Tongue (tissue), 2 donors: Measurements from ENCODE around the gene STAMBPL1. TPM values are rescaled to one million over a fixed set of nuclear protein-coding genes. Genes with fewer than 3 reads are reported as not detected.
A peak's percentile ranks its signal among the peaks of the same experiment; 100 is the strongest.

Experiments
- DNase-seq: peaks from one replicate; pipeline ENCODE4 v3.0.0-alpha.2; 2015
- total RNA-seq: library from RNA; depleted of rRNA; stranded (reverse); fragments of >200 nt; gene quantifications from one replicate; pipeline ENCODE4 v1.2.3, GENCODE V29; 2014

The STAMBPL1 gene
- total RNA-seq, 1 donor from 2014 or later = 17.2 TPM

DNA sequence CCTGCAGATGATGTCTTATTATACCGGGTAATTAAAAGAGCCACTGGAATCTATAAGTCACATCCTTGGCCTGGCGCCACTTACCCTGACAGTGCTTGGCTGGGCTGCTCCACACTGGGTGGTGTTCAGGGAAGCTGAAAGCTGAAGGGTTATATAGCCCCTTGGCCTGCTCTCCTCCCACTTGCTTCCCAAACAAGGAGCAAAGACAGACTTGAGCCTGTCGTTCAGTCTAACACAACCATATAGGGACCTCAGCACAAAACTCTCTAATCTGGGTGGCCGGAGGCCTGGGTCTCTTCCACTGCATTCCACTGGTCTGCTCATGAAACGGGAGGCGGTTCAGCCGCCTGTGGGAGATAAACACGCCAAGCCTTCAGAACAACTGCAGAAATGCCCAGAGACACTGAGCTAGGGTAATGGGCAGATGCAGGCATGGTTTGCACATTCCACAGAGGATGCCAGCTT is 72.6 kb downstream of the STAMBPL1 start, which contains the start of gene ACTA2:
TSS of gene ACTA2 (minus strand) at position 127 of the 465 bp plus-strand sequence. CDS start 3,843 bp downstream, outside the sequence.
- DNase-seq = peak; percentile 83

DNA sequence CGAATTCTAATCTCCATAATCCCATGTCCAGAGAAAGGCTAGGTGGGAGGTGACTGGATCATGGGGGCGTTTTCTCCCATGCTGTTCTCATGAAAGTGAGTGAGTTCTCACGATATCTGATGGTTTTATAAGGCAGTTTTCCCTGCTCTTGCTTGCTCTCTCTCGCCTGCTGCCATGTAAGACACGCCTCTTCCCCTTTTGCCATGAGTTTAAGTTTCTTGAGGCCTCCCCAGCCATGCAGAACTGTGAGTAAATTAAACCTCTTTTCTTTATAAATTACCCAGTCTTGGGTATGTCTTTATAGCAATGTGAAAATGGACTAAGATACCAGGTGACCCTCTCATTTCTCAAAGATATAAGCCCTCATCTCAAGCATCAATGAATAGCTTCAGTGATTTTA is 73.6 kb downstream of the STAMBPL1 start:
- no peak for DNase-seq

DNA sequence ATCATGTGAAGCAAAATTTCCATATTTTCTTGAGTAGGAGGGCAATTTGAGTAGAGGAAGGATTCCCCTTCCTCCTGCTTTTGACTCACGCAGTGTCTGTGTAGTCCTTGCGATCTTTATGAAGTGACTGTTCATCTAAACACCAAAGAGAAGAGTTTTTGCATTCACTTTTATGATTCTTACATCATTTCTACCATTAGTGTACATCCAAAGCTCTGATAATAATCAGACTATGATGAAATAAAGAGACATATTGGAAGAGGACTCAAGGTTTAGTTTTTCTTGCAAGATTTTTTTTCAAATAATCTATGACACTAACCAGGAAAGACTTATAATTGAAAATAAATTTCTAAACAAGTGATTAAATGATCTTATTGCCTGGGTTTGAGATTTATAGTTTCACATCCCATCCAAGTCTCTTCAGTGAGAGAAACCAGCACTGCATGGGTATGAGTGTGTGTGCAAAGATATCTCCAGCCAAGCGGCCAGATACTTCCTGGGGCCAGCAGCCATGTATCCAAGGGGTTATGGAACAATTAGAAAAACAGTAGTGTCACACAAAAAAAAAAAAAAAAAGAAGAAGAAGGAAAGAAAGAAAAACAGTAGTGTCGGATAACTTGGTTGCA is 74.5 kb downstream of the STAMBPL1 start:
- DNase-seq = no peak

DNA sequence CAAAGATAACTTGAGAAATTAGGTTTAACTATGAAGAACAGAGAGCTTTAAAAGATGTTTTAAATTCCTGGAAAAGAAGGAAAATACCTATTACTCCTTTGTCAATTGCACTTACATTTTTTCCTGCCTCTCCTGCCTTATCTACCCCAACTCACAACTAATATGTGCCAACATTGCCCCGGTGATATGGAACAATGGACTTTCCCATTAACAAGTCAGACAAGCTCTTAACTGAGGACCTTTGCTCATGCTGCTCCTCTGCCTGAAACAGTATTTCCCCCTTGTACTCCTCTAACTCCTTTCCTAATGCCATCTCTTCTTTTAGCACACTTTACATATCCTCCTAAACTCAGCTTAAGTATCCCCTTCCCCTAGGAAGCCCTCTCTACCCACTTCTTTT is 77.3 kb downstream of the STAMBPL1 start:
- no peak for DNase-seq

DNA sequence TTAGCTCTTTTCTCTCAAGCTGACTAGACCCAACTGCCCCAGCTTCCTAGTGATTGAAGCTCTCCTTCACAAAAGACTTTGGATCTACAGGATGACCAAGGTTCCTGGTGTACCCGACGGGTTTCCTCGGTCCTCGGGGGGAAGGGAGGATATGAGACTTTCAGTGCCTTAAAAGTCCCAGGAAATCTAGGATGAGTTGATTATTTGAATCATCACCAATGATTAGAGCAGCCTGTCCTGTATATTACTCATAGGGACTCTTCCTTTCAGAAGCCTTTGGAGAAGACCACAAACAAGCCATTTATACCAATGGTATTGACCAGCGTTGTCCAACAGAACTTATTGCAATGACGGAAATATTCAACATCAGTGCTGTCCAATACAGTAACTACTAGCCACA is 78.7 kb downstream of the STAMBPL1 start:
- no peak for DNase-seq

DNA sequence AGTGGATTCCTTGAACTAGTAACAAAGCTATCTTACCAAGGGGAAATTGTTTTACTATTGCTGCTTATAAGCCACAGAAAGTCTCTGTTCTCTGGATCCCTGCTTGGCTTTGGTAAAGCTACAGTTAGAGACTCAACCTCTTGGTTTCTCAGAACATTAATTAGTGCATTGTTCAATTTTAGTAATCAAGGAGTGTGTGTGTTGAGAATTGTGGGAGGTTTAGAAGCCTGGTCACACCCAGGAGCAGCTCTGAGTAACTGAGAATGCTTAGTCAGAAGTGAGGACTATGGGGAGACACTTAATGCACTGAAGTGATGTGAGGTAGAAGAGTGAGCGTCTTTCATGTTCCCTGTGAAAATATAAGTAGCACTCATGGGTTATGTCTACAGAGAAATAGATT is 80.8 kb downstream of the STAMBPL1 start:
- DNase-seq = no peak

DNA sequence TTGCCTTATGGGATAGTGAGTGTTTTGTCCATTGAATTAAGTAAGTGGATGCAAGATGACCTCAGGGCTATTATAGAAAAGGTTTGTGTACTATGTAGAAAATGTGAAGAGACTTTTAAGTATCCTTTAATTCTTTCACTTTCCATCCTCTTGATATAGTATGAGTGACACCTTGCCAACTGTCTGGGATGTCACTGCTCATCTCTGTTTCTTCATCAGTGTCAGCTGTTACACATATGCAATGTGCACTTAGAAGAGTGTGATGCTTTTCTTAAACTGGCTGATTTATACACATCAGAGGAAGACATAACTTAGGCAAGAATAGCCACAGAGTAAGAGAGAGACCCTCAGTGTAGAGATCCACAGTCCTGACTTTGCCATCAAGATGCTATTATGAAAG is 81.2 kb downstream of the STAMBPL1 start:
- DNase-seq = no peak

DNA sequence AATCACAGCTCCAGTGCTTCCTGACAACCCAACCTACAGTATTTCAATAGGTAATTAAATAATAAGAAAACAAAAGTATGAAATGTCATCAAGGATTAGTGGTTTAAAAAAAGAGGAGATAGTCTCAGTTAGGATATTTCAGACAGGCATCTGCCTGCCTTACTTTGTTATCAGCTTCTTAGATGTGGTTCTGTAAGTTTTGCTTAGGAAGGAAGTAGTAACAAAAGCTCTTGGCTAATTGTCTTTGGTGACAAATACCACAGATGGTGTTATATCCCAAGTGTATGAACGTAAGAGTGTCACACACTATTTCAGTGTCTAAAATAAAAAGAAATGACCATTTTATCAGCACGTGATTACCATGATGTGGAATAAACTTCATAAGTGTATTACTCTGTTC is 82.3 kb downstream of the STAMBPL1 start:
- no peak for DNase-seq

DNA sequence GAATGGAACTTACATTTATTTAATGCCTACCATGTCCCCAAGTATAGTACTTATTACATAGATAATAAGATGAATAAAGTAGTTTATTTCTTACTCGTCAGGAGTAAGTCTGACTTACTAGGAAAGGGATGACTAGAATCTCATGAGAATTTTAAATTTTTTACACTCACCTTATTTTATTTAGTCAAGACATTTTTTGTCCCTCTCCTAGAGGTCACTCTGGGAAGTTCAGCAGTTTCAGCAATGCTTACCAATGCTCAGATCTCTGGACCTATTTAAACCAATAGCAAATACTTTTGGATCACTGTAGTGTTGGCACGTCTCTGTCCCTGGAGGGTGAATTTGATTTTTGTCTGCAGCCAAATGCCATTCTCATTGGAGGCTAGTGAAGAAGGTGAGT is 83.3 kb downstream of the STAMBPL1 start:
- DNase-seq = no peak

DNA sequence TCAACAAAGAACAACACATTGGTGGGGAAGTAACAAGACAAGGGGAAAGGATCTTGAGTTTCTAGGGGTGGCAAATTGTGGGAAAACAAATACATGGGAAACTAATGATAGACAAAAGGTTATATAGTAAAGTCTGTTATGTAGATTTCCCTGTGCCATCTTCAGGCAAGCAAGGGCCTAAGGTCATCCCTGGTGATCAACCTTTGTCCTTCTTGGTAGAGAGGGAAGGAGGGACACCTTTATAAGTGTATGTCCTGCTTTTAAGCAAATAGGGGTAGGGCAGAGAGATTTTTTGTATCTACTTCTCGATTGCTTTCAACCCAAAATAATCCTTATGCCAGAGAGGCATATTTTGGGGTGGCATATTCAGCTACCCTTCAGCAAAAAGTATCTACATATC is 84.3 kb downstream of the STAMBPL1 start:
- no peak for DNase-seq

DNA sequence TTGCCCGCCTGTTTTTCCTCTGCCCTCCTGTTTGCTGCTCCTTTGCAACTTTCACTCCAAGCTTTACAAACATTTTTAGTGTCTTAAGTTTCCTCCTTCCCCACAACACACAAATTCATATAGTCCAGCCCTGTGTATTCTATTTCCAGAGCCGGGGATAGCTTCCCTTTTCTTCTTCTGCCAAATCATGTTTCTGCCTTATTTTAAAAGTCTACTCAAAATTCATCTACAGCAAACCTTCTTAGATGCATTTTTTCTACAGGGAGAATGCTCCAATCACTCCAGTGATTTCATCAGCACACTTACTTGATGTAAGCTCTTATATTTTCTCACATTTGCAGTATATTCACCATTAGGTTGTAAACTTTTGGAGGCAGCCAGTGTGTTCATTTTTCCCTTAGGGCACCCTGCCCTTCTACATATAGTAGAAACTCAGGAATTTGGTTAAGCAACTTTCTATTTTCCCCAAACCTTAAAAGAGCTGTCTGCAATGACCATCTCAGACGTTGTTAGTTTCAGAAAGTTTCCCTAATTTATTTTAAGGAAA is 84.9 kb downstream of the STAMBPL1 start:
- peak; percentile 63 for DNase-seq

DNA sequence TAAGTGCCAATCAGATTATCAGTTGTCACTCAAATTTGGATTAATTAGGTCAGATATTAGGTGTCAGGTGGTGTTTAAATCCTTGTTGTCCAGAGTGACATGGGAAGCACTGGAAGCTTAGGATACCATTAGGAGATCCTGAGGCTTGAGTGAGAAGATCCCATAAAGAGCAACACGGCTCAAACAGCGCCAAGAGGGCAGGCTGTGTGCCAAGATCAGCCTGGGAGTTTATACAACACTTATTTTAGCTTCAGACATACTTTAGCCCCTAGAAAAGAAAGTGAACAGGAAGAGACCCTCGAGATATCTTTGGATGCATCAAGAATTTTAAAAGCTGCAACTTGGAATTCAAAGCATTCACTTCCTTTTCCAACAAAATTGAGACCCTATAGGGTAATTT is 86.8 kb downstream of the STAMBPL1 start:
- DNase-seq = peak; percentile 47

DNA sequence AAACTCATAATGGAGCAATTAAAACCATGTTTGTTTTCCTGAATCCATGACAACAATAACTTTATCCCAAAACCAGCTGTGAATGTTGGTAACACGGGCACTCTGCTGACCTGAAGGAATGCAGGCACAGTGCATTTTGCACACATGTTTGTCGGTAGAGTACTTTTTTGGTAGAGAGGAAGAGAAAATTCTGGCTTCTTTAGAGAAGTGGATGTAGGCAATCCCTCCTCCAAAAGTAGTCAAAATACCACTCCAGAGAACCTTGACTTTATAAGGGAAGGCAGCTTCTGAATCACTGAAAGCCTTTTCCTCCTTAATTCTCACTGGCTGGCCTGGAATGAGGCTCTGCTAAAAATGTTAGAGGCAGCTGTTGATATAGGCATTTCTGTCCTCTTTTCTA is 88.3 kb downstream of the STAMBPL1 start:
- DNase-seq = peak; percentile 50

DNA sequence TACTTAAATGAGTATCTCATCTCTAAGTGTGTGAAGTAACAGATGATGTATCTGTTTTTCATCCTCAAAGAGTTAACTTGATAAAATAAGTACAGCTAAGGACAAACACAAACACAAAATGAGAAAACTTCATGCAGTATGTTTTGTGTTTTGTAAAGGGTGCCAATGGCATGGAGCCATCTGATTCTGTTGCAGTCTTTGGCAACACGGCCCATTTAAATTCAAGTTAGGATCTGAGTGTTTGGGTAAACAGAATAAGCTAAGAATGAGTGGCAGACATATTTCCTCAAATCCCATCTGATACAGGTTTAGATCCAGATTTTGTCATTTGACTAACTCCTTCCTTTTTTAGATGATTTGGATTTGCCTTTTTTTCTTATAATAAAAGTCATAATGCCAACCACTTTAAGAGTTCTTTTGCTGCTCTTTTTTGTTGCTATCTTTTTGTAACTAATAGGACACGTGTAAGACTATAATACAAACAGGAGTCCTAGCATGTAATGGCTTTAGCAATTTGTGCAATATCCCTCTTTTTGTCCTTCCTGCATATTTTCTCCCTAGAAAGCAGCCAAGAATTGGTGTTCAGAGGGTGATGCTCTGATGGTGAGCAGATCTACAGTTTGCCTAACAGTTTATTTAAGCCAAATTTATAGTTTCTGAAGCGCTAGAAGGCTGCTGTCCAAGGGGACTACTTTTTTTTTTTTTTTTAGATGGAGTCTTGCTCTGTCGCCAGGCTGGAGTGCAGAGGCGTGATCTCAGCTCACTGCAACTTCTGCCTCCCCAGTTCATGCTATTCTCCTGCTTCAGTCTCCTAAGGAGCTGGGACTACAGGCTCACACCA is 91.4 kb downstream of the STAMBPL1 start:
- DNase-seq = no peak

Other genes starting within 250 kb of the STAMBPL1 start
- not detected for gene LIPF, start 215.8 kb upstream of the STAMBPL1 start, total RNA-seq
- 1.1 TPM for gene LIPK, start 174.0 kb upstream of the STAMBPL1 start, total RNA-seq
- gene LIPN, start 120.2 kb upstream of the STAMBPL1 start, total RNA-seq = not detected
- gene LIPM, start 77.5 kb upstream of the STAMBPL1 start, total RNA-seq = not detected
- 4.1 TPM for gene ANKRD22, start 28.4 kb upstream of the STAMBPL1 start, total RNA-seq
- gene ACTA2, start 72.5 kb downstream of the STAMBPL1 start, total RNA-seq = 300 TPM
- gene FAS, start 110.6 kb downstream of the STAMBPL1 start, total RNA-seq = 31.9 TPM